Esophagus muscularis mucosa (tissue), 4 donors: Measurements from ENCODE around the gene TMEM250. TPM values are rescaled to one million over a fixed set of nuclear protein-coding genes. Genes with fewer than 3 reads are reported as not detected.
"Not testable (repeated sequence)": the region's sequence is repeated elsewhere in the genome, so short reads cannot be mapped to it uniquely, and the experiment has no call there.

ENCODE experiments used
- DNase-seq: peaks from one replicate; pipeline ENCODE4 v3.0.0-alpha.2; 2017; ENCODE audit errors: extremely low spot score
- H3K27ac ChIP-seq, 4 donors: fragments of 200-600 bp; sonication (generic); replicated peaks in 1 of 4; 1 replicate in 3 of 4; 2 replicates in 1 of 4; pipeline ENCODE4 v1.5.1; 2016 to 2019; ENCODE audit warnings: mild to moderate bottlenecking in 1 of 4
- H3K27me3 ChIP-seq, 4 donors: fragments of 200-600 bp; sonication (generic); one replicate each; pipeline versions ENCODE4 v1.5.1 to v1.6.0; 2016 to 2019
- H3K36me3 ChIP-seq, 4 donors: fragments of 200-600 bp; sonication (generic); one replicate each; pipeline ENCODE4 v1.5.1; 2016 to 2019
- H3K4me1 ChIP-seq, 4 donors: fragments of 200-600 bp; sonication (generic); one replicate each; pipeline ENCODE4 v1.5.1; 2016 to 2019
- H3K4me3 ChIP-seq, 4 donors: fragments of 200-600 bp; sonication (generic); 1 replicate in 2 of 4; 2 replicates in 2 of 4; pipeline ENCODE4 v1.5.1; 2016 to 2019; ENCODE audit warnings: mild to moderate bottlenecking in 4 of 4, moderate library complexity in 1 of 4
- H3K9me3 ChIP-seq, 4 donors: fragments of 200-600 bp; sonication (generic); 1 replicate in 3 of 4; 2 replicates in 1 of 4; pipeline ENCODE4 v1.5.1; 2016 to 2019
- CTCF ChIP-seq, 3 experiments: fragments of 200-600 bp in 2 of 3; fragments of 450-650 bp in 1 of 3; sonication (generic) in 2 of 3; IDR thresholded peaks; one replicate each; pipeline ENCODE4 v1.5.1; 2017 to 2019; ENCODE audit warnings: antibody characterized with exemption in 3 of 3, mild to moderate bottlenecking in 2 of 3, moderate library complexity in 1 of 3
- EP300 ChIP-seq: sonication (generic); formaldehyde crosslinking; IDR thresholded peaks from one replicate; pipeline ENCODE4 v1.6.1; 2017; ENCODE audit warnings: antibody characterized with exemption
- POLR2A ChIP-seq: fragments of 450-650 bp; IDR thresholded peaks from one replicate; pipeline ENCODE4 v1.6.1; 2017; ENCODE audit warnings: antibody characterized with exemption, moderate library complexity, mild to moderate bottlenecking, low read depth
- POLR2AphosphoS5 ChIP-seq, 2 donors: sonication (generic); formaldehyde crosslinking; IDR thresholded peaks; one replicate each; pipeline ENCODE4 v1.6.1; 2017; ENCODE audit warnings: antibody characterized with exemption in 2 of 2
- whole genome bisulfite sequencing: methylation state at CpG from one replicate; pipeline ENCODE4 v1.1.5; 2018; 5-methylcytosine and 5-hydroxymethylcytosine counted together
- intact Hi-C: fragments of 100-400 bp; cut with DNase I; formaldehyde crosslinking; loops from one replicate; pipeline ENCODE4 v1.15.1; 2023
- total RNA-seq, 4 donors: library from RNA; depleted of rRNA; stranded (reverse); fragments of >200 nt; gene quantifications; one replicate each; pipeline versions ENCODE4 v1.1.0 to v1.2.1, GENCODE V29; 2016

Gene TMEM250
- total RNA-seq, 4 donors from 2014 or later = 33.6 to 77.6 (median 59.4) TPM

- Histone ChIP-seq H3K4me1 (no peaks in the 10 kb centered on the region), H3K9me3 (no peaks in the 10 kb centered on the region), H3K27ac (no peak overlapping the region), H3K4me3 (no peak overlapping the region), H3K27me3 (peaks cover 0 to 49% (median 7%) of the 10 kb centered on the region in 4 donors), H3K36me3 (no peaks in the 10 kb centered on the region)
- DNase-seq = no peak
- WGBS = 63% methylated on average over 11 of the region's 24 CpGs
- intact Hi-C loops = no loop called here
- TF ChIP-seq CTCF (IDR thresholded peaks at IDR 0.05) = no peak
Observed at GRCh38 chr9:136153381-136154065, 34.8 kb upstream of the TMEM250 start.

- H3K27me3 ChIP-seq = peaks cover 0 to 49% (median 7%) of the 10 kb centered on the region in 4 donors
- WGBS = 86% methylated on average over 5 of the region's 12 CpGs
Observed at GRCh38 chr9:136152931-136153330, 34.3 kb upstream of the TMEM250 start.

GRCh38 chr9:136152543-136152866 is 33.8 kb upstream of the TMEM250 start:
- Histone ChIP-seq H3K27me3 (peaks cover 0 to 49% (median 8%) of the 10 kb centered on the region in 4 donors), H3K4me3 (no peak overlapping the region), H3K36me3 (no peaks in the 10 kb centered on the region), H3K9me3 (no peaks in the 10 kb centered on the region), H3K4me1 (peaks cover 0 to 8% (median 2%) of the 10 kb centered on the region in 4 donors), H3K27ac (no peak overlapping the region)
- DNase-seq = no peak
- intact Hi-C loops = no loop called here
- 81% methylated on average over 4 of the region's 4 CpGs for WGBS
- TF ChIP-seq POLR2AphosphoS5 (IDR thresholded peaks at IDR 0.05) = no peak

More at GRCh38 chr9:136152931-136153330, 34.3 kb upstream of the TMEM250 start:
- Histone ChIP-seq H3K4me3 (no peak overlapping the region), H3K9me3 (no peaks in the 10 kb centered on the region), H3K4me1 (peaks cover 0 to 6% (median 2%) of the 10 kb centered on the region in 4 donors), H3K36me3 (no peaks in the 10 kb centered on the region), H3K27ac (no peak overlapping the region)
- intact Hi-C loops = no loop called here
- TF ChIP-seq EP300 = no peak
- TF ChIP-seq POLR2AphosphoS5 (IDR thresholded peaks at IDR 0.05) = no peak
- no peak for TF ChIP-seq CTCF (IDR thresholded peaks at IDR 0.05)
- no peak for TF ChIP-seq POLR2A
- no peak for DNase-seq

GRCh38 chr9:136151848-136152542 is 33.3 kb upstream of the TMEM250 start:
- no peak for DNase-seq
- H3K27me3 ChIP-seq = peaks cover 0 to 49% (median 9%) of the 10 kb centered on the region in 4 donors
- H3K4me3 ChIP-seq = no peak overlapping the region
- H3K27ac ChIP-seq = no peak overlapping the region
- no peak for TF ChIP-seq CTCF (IDR thresholded peaks at IDR 0.05)
- TF ChIP-seq POLR2A = no peak
- no peak for TF ChIP-seq POLR2AphosphoS5 (IDR thresholded peaks at IDR 0.05)
- TF ChIP-seq EP300 = no peak
- intact Hi-C loops = no loop called here
- no peaks in the 10 kb centered on the region for H3K36me3 ChIP-seq
- WGBS = 85% methylated on average over 23 of the region's 27 CpGs
- peaks cover 0 to 8% (median 2%) of the 10 kb centered on the region in 4 donors for H3K4me1 ChIP-seq
- no peaks in the 10 kb centered on the region for H3K9me3 ChIP-seq

- no peak for DNase-seq
- no peaks in the 10 kb centered on the region for H3K36me3 ChIP-seq
- no peak overlapping the region for H3K4me3 ChIP-seq
- H3K27me3 ChIP-seq = peaks cover 0 to 49% (median 3%) of the 10 kb centered on the region in 4 donors
- TF ChIP-seq CTCF (IDR thresholded peaks at IDR 0.05) = no peak
- TF ChIP-seq POLR2AphosphoS5 (IDR thresholded peaks at IDR 0.05) = no peak
- no peak for TF ChIP-seq POLR2A
- TF ChIP-seq EP300 = no peak
- no peaks in the 10 kb centered on the region for H3K9me3 ChIP-seq
- 64% methylated on average over 24 of the region's 25 CpGs for WGBS
- H3K27ac ChIP-seq = no peak overlapping the region
- intact Hi-C loops = no loop called here
- peaks cover 0 to 8% (median 2%) of the 10 kb centered on the region in 4 donors for H3K4me1 ChIP-seq
Observed at GRCh38 chr9:136151214-136151804, 32.6 kb upstream of the TMEM250 start.

- intact Hi-C loops, DNase-seq: not testable (repeated sequence)
- whole genome bisulfite sequencing = 75% methylated on average over 7 of the region's 7 CpGs
Observed at GRCh38 chr9:136150664-136151213, 32.1 kb upstream of the TMEM250 start.

More at GRCh38 chr9:136150664-136151213, 32.1 kb upstream of the TMEM250 start:
- H3K36me3 ChIP-seq, H3K27ac ChIP-seq, H3K9me3 ChIP-seq, H3K4me3 ChIP-seq, H3K4me1 ChIP-seq: not testable (repeated sequence)
- H3K27me3 ChIP-seq = peaks cover 0 to 49% (median 2%) of the 10 kb centered on the region in 4 donors
